ENCODE measurements around the gene NEK6.

NEK6 gene

DNA sequence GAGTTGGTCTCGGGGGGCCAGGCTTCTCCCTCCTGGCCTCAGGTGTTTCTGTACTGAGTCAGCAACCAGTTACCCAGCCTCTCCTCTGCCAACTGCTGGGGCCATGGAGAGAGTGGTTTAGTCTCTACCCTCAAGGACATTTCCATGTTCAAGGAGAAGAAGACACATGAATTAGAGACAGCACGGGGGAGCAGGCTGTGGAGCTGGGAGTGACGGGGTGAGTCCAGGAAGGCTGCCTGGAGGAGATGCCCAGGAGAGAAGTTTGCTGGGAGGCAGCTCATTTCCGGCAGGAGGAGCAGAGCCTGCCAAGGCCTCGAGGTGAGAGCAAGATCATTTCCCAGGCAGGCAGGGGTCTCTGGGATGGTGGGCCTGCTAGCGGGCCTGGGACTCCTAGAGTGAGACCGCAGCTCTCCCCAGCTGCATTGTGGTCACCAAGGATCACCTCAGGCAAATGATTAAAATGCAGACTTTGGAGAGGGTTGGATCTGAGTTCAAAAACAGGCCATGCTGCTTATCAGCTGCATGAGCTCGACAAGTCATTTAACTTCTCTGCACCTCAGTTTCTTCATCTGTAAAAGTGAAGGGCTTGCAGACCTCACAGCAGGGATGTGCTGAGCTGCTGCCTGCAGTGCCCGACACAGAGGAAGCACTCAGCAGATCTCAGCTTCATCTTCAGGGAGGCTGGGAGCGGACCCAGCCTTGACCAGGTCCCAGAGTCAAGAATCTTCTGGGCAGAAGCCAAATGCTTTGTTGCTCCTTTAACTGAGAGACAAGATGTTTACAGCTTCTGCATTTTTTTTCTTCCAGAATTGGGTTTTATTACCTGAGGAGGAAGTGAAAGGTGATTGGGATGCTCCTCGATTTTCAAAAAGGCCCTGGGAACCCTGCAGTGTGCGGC is 35.2 kb downstream of the NEK6 start:
- Histone ChIP-seq H4K91ac (ENCODE audit: low read depth, low read length) (peak overlapping the region; percentile 48), H3K4me3 (ENCODE audit: low read depth, low read length) (no peak overlapping the region), H2BK120ac (ENCODE audit: insufficient read depth, low read length, poor library complexity) (no peak overlapping the region), H2BK12ac (ENCODE audit: low read length) (peak overlapping the region; percentile 6), H3K18ac (ENCODE audit: low read length) (peak overlapping the region; percentile 18), H3K4ac (ENCODE audit: low read depth, low read length) (peak overlapping the region; percentile 15), H3K27me3 (ENCODE audit: insufficient read depth, low read length) (no peaks in the 10 kb centered on the region), H4K8ac (ENCODE audit: low read depth, low read length) (no peak overlapping the region), H3K27ac (ENCODE audit: low read depth, low read length) (no peak overlapping the region), H3K79me1 (ENCODE audit: low read length) (peaks cover 26% of the 10 kb centered on the region), H3K9ac (ENCODE audit: low read length) (no peak overlapping the region), H2AK5ac (ENCODE audit: low read length) (peak overlapping the region; percentile 33), H3K79me2 (ENCODE audit: control insufficient read depth, insufficient read depth, low read length, poor library complexity) (peaks cover 9% of the 10 kb centered on the region), H3K4me2 (ENCODE audit: low read length) (no peak overlapping the region), H2AFZ (ENCODE audit: insufficient read depth, low read length, poor library complexity) (no peak overlapping the region), H3K14ac (ENCODE audit: low read length) (peak overlapping the region; percentile 4), H3K23ac (ENCODE audit: low read length) (no peak overlapping the region), H2BK5ac (ENCODE audit: low read depth, low read length, poor library complexity) (no peak overlapping the region), H3K4me1 (ENCODE audit: control insufficient read depth in 1 of 2, insufficient read depth in 2 of 2, low read length in 2 of 2) (peaks cover 53 to 56% of the 10 kb centered on the region in 2 experiments), H4K12ac (ENCODE audit: low read depth, low read length) (no peak overlapping the region), H3K36me3 (ENCODE audit: control insufficient read depth in 1 of 2, insufficient read depth in 2 of 2, low read length in 2 of 2) (peaks cover 8 to 13% of the 10 kb centered on the region in 2 experiments), H3K9me3 (ENCODE audit: insufficient read depth, low read depth, low read length) (no peaks in the 10 kb centered on the region)
- no CpG with 5 or more reads among the region's 12 CpGs for WGBS (ENCODE audit: extremely low coverage, insufficient coverage, insufficient read length)
- DNase-seq = no peak

- WGBS (ENCODE audit: extremely low coverage, insufficient coverage, insufficient read length) = no CpG with 5 or more reads among the region's 17 CpGs
- no peak overlapping the region for H3K9ac ChIP-seq (ENCODE audit: low read length)
- H2BK5ac ChIP-seq (ENCODE audit: low read depth, low read length, poor library complexity) = no peak overlapping the region
- H3K79me2 ChIP-seq (ENCODE audit: control insufficient read depth, insufficient read depth, low read length, poor library complexity) = peaks cover 9% of the 10 kb centered on the region
- no peak overlapping the region for H4K12ac ChIP-seq (ENCODE audit: low read depth, low read length)
- peaks cover 31% of the 10 kb centered on the region for H3K79me1 ChIP-seq (ENCODE audit: low read length)
- H2AFZ ChIP-seq (ENCODE audit: insufficient read depth, low read length, poor library complexity) = no peak overlapping the region
- peaks cover 8 to 13% of the 10 kb centered on the region in 2 experiments for H3K36me3 ChIP-seq (ENCODE audit: control insufficient read depth in 1 of 2, insufficient read depth in 2 of 2, low read length in 2 of 2)
- no peaks in the 10 kb centered on the region for H3K27me3 ChIP-seq (ENCODE audit: insufficient read depth, low read length)
- peaks cover 61 to 64% of the 10 kb centered on the region in 2 experiments for H3K4me1 ChIP-seq (ENCODE audit: control insufficient read depth in 1 of 2, insufficient read depth in 2 of 2, low read length in 2 of 2)
- no peaks in the 10 kb centered on the region for H3K9me3 ChIP-seq (ENCODE audit: insufficient read depth, low read depth, low read length)
- no peak overlapping the region for H3K4me2 ChIP-seq (ENCODE audit: low read length)
- no peak overlapping the region for H4K91ac ChIP-seq (ENCODE audit: low read depth, low read length)
- no peak overlapping the region for H3K14ac ChIP-seq (ENCODE audit: low read length)
- no peak overlapping the region for H3K4me3 ChIP-seq (ENCODE audit: low read depth, low read length)
- H3K27ac ChIP-seq (ENCODE audit: low read depth, low read length) = no peak overlapping the region
- H3K23ac ChIP-seq (ENCODE audit: low read length) = no peak overlapping the region
- H3K4ac ChIP-seq (ENCODE audit: low read depth, low read length) = no peak overlapping the region
- peak overlapping the region; percentile 9 for H3K18ac ChIP-seq (ENCODE audit: low read length)
- no peak overlapping the region for H2BK12ac ChIP-seq (ENCODE audit: low read length)
- no peak overlapping the region for H2AK5ac ChIP-seq (ENCODE audit: low read length)
- DNase-seq = no peak
- no peak overlapping the region for H2BK120ac ChIP-seq (ENCODE audit: insufficient read depth, low read length, poor library complexity)
- no peak overlapping the region for H4K8ac ChIP-seq (ENCODE audit: low read depth, low read length)
These were observed 36.2 kb downstream of the NEK6 start for GRCh38 chr9:124293718-124294506.

DNA sequence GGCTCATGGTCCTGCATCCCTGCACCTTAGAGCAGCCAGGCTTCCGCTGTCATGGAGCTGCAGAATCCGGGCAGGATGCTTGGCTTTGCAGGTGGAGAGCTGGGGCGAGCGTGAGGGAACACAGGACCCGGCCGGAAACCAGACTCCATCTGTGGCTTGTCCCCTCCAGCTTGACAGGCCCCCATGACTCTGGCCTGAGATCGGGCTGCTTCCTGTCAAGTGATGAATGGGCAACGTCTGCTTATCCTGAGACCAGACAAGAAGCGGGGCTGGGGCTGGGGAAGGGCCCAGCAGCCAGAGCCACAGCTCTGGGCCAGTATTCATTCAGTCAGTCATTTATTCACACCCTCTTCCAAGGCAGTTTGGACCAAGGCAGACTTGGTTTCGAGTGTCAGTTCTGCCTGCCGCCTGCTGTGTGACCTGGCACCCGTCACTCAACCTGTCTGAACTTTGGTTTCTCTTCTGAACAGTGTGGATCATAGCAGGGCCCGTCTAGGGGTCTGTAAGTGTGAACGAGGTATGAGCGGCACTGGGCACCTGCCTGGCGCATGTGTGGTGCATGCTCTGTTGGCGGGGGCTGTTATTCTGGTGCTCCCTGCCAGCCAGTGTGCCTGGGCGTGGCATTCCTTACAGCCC is 37.5 kb downstream of the NEK6 start:
- no peak for DNase-seq
- Histone ChIP-seq H3K36me3 (ENCODE audit: control insufficient read depth in 1 of 2, insufficient read depth in 2 of 2, low read length in 2 of 2) (peaks cover 3 to 4% of the 10 kb centered on the region in 2 experiments), H3K14ac (ENCODE audit: low read length) (no peak overlapping the region), H3K4me2 (ENCODE audit: low read length) (no peak overlapping the region), H2AK5ac (ENCODE audit: low read length) (peak overlapping the region; percentile 11), H3K79me2 (ENCODE audit: control insufficient read depth, insufficient read depth, low read length, poor library complexity) (peaks cover 7% of the 10 kb centered on the region), H2BK5ac (ENCODE audit: low read depth, low read length, poor library complexity) (peak overlapping the region; percentile 3), H3K4ac (ENCODE audit: low read depth, low read length) (no peak overlapping the region), H3K18ac (ENCODE audit: low read length) (peak overlapping the region; percentile 73), H2BK12ac (ENCODE audit: low read length) (peak overlapping the region; percentile 60), H3K27ac (ENCODE audit: low read depth, low read length) (peak overlapping the region; percentile 29), H3K4me3 (ENCODE audit: low read depth, low read length) (no peak overlapping the region), H3K23ac (ENCODE audit: low read length) (no peak overlapping the region), H4K12ac (ENCODE audit: low read depth, low read length) (no peak overlapping the region), H4K8ac (ENCODE audit: low read depth, low read length) (peak overlapping the region; percentile 3), H3K4me1 (ENCODE audit: control insufficient read depth in 1 of 2, insufficient read depth in 2 of 2, low read length in 2 of 2) (peaks cover 73 to 76% of the 10 kb centered on the region in 2 experiments), H2BK120ac (ENCODE audit: insufficient read depth, low read length, poor library complexity) (peak overlapping the region; percentile 23), H4K91ac (ENCODE audit: low read depth, low read length) (peak overlapping the region; percentile 59), H3K27me3 (ENCODE audit: insufficient read depth, low read length) (no peaks in the 10 kb centered on the region), H3K79me1 (ENCODE audit: low read length) (peaks cover 36% of the 10 kb centered on the region), H2AFZ (ENCODE audit: insufficient read depth, low read length, poor library complexity) (no peak overlapping the region), H3K9me3 (ENCODE audit: insufficient read depth, low read depth, low read length) (no peaks in the 10 kb centered on the region), H3K9ac (ENCODE audit: low read length) (no peak overlapping the region)
- no CpG with 5 or more reads among the region's 18 CpGs for WGBS (ENCODE audit: extremely low coverage, insufficient coverage, insufficient read length)

DNA sequence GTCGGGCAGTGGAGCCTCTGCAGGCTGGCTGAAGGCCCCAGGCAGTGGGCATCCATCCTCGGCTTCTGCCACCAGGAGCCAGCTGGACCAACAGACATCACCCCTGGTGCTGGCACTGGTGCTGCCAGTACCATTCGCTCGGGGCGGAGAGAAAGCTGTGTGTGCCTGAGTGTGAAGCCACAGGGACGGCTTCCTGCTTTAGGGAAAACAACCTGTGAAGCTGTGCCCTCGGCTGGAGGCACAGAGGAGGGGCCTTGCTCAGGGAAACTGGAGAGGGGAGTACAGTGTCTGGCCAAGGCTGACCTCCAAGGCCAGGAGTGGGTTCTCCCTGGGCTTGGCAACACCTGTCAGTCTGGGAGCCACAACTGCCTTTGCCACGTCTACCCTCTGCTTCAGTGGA is 38.3 kb downstream of the NEK6 start:
- peak overlapping the region; percentile 11 for H2AK5ac ChIP-seq (ENCODE audit: low read length)
- peaks cover 6% of the 10 kb centered on the region for H3K79me2 ChIP-seq (ENCODE audit: control insufficient read depth, insufficient read depth, low read length, poor library complexity)
- H3K18ac ChIP-seq (ENCODE audit: low read length) = peak overlapping the region; percentile 73
- H3K4me1 ChIP-seq (ENCODE audit: control insufficient read depth in 1 of 2, insufficient read depth in 2 of 2, low read length in 2 of 2) = peaks cover 74 to 77% of the 10 kb centered on the region in 2 experiments
- no peak overlapping the region for H4K8ac ChIP-seq (ENCODE audit: low read depth, low read length)
- no peak overlapping the region for H3K9ac ChIP-seq (ENCODE audit: low read length)
- H3K4me2 ChIP-seq (ENCODE audit: low read length) = no peak overlapping the region
- H3K14ac ChIP-seq (ENCODE audit: low read length) = peak overlapping the region; percentile 45
- H3K9me3 ChIP-seq (ENCODE audit: insufficient read depth, low read depth, low read length) = no peaks in the 10 kb centered on the region
- H3K36me3 ChIP-seq (ENCODE audit: control insufficient read depth in 1 of 2, insufficient read depth in 2 of 2, low read length in 2 of 2) = peaks cover 3 to 4% of the 10 kb centered on the region in 2 experiments
- H3K4me3 ChIP-seq (ENCODE audit: low read depth, low read length) = no peak overlapping the region
- H4K12ac ChIP-seq (ENCODE audit: low read depth, low read length) = no peak overlapping the region
- no CpG with 5 or more reads among the region's 8 CpGs for WGBS (ENCODE audit: extremely low coverage, insufficient coverage, insufficient read length)
- peak overlapping the region; percentile 29 for H3K27ac ChIP-seq (ENCODE audit: low read depth, low read length)
- no peak overlapping the region for H2AFZ ChIP-seq (ENCODE audit: insufficient read depth, low read length, poor library complexity)
- H2BK12ac ChIP-seq (ENCODE audit: low read length) = peak overlapping the region; percentile 60
- H3K4ac ChIP-seq (ENCODE audit: low read depth, low read length) = peak overlapping the region; percentile 30
- no peak overlapping the region for H3K23ac ChIP-seq (ENCODE audit: low read length)
- H4K91ac ChIP-seq (ENCODE audit: low read depth, low read length) = peak overlapping the region; percentile 59
- H2BK120ac ChIP-seq (ENCODE audit: insufficient read depth, low read length, poor library complexity) = peak overlapping the region; percentile 23
- H2BK5ac ChIP-seq (ENCODE audit: low read depth, low read length, poor library complexity) = peak overlapping the region; percentile 3
- no peaks in the 10 kb centered on the region for H3K27me3 ChIP-seq (ENCODE audit: insufficient read depth, low read length)
- DNase-seq = no peak
- peaks cover 40% of the 10 kb centered on the region for H3K79me1 ChIP-seq (ENCODE audit: low read length)

Data from trophoblast cell (in vitro differentiated cells and primary cell).